IMR-90 (cell line): ENCODE measurements around the gene SPG11. TPM values are rescaled to one million over a fixed set of nuclear protein-coding genes. Genes with fewer than 3 reads are reported as not detected.
A peak's percentile ranks its signal among the peaks of the same experiment; 100 is the strongest.

Source experiments
- ATAC-seq: fragments of 200-7000 bp; cut with Tn5 transposase; 2 replicates; pipeline ENCODE4 v1.9.1; 2020; ENCODE audit warnings: low read depth, mild to moderate bottlenecking, moderate library complexity
- BruUV-seq: library from RNA; stranded (reverse); fragments of 400-500 nt; replicated peaks from 2 replicates; lab custom pipeline; 2021; lab: Mats Ljungman, UMichigan
- CTCF ChIA-PET: fragments of 300-600 bp; formaldehyde crosslinking; extraction: SDS; loops from one replicate; lab custom pipeline; 2021; ENCODE audit warnings: antibody characterized with exemption; lab: Yijun Ruan, JAX
- POLR2A ChIA-PET: fragments of 300-600 bp; sonication (Branson Sonifier 250); formaldehyde crosslinking; loops from one replicate; lab custom pipeline; 2022; ENCODE audit warnings: antibody characterized with exemption; ENCODE audit not compliant: unreplicated experiment; lab: Charles Lee
- DNase-seq: peaks from one replicate; pipeline ENCODE4 v3.0.0; 2013
- H2AFZ ChIP-seq: replicated peaks from 2 replicates; pipeline ENCODE3; 2013; ENCODE audit warnings: low read length, mild to moderate bottlenecking; ENCODE audit not compliant: poor library complexity
- H2AK5ac ChIP-seq: 2 replicates; pipeline ENCODE4 v1.6.1; 2013; ENCODE audit warnings: low read depth, low read length, inconsistent platforms
- H2AK9ac ChIP-seq: replicated peaks from 2 replicates; pipeline ENCODE3; 2013; ENCODE audit warnings: mild to moderate bottlenecking, low read depth, low read length, moderate library complexity; ENCODE audit not compliant: poor library complexity
- H2BK120ac ChIP-seq: 2 replicates; pipeline ENCODE4 v1.6.1; 2013; ENCODE audit warnings: low read depth, low read length, inconsistent platforms
- H2BK15ac ChIP-seq: 3 replicates; pipeline ENCODE4 v1.6.1; 2013; ENCODE audit warnings: low read depth, low read length, inconsistent platforms
- H2BK20ac ChIP-seq: 2 replicates; pipeline ENCODE4 v1.6.1; 2013; ENCODE audit warnings: low read depth, mild to moderate bottlenecking, inconsistent platforms, low read length, moderate library complexity
- H2BK5ac ChIP-seq: 2 replicates; pipeline ENCODE4 v1.6.1; 2013; ENCODE audit warnings: mild to moderate bottlenecking, low read depth, low read length, inconsistent platforms; ENCODE audit not compliant: poor library complexity, severe bottlenecking
- H3K14ac ChIP-seq: replicated peaks from 2 replicates; pipeline ENCODE4 v1.6.1; 2013; ENCODE audit warnings: low read depth, low read length, inconsistent platforms
- H3K18ac ChIP-seq: 2 replicates; pipeline ENCODE4 v1.6.1; 2013; ENCODE audit warnings: low read depth, low read length, control low read depth
- H3K23ac ChIP-seq: 2 replicates; pipeline ENCODE4 v1.6.1; 2013; ENCODE audit warnings: low read depth, low read length, inconsistent platforms
- H3K27ac ChIP-seq: 2 replicates; pipeline ENCODE4 v1.5.1; 2013; ENCODE audit warnings: mild to moderate bottlenecking, control low read depth, low read length; ENCODE audit not compliant: insufficient read depth
- H3K27me3 ChIP-seq: 2 replicates; pipeline ENCODE4 v1.6.1; 2013; ENCODE audit warnings: low read length; ENCODE audit not compliant: control insufficient read depth, insufficient read depth
- H3K36me3 ChIP-seq: 2 replicates; pipeline ENCODE4 v1.6.1; 2013; ENCODE audit warnings: low read length, mixed read lengths; ENCODE audit not compliant: control insufficient read depth, insufficient read depth
- H3K4ac ChIP-seq: 2 replicates; pipeline ENCODE4 v1.6.1; 2013; ENCODE audit warnings: low read depth, low read length, inconsistent platforms
- H3K4me1 ChIP-seq: 2 replicates; pipeline ENCODE4 v1.6.1; 2013; ENCODE audit warnings: low read length, mixed read lengths; ENCODE audit not compliant: control insufficient read depth, insufficient read depth
- H3K4me2 ChIP-seq: 2 replicates; pipeline ENCODE4 v1.6.1; 2013; ENCODE audit warnings: low read depth, mild to moderate bottlenecking, control low read depth, low read length, moderate library complexity
- H3K4me3 ChIP-seq: 2 replicates; pipeline ENCODE4 v1.5.1; 2013; ENCODE audit warnings: low read depth, mild to moderate bottlenecking, control low read depth, low read length, moderate library complexity; ENCODE audit not compliant: insufficient read depth
- H3K56ac ChIP-seq: 2 replicates; pipeline ENCODE4 v1.6.1; 2013; ENCODE audit warnings: low read length, inconsistent platforms; ENCODE audit not compliant: insufficient read depth; ENCODE audit errors: extremely low read depth
- H3K79me1 ChIP-seq, 2 experiments: 2 replicates each; pipeline ENCODE4 v1.6.1; 2013; ENCODE audit warnings: low read length in 2 of 2, inconsistent platforms in 1 of 2, low read depth in 1 of 2
- H3K9ac ChIP-seq: 2 replicates; pipeline ENCODE4 v1.6.1; 2013; ENCODE audit warnings: low read depth, low read length, control low read depth
- H3K9me1 ChIP-seq: 2 replicates; pipeline ENCODE4 v1.6.1; 2013; ENCODE audit warnings: low read length, inconsistent platforms; ENCODE audit not compliant: insufficient read depth
- H3K9me3 ChIP-seq: 2 replicates; pipeline ENCODE4 v1.6.1; 2013; ENCODE audit warnings: low read length; ENCODE audit not compliant: control insufficient read depth, insufficient read depth
- H4K20me1 ChIP-seq: 2 replicates; pipeline ENCODE4 v1.6.1; 2013; ENCODE audit warnings: low read length, inconsistent platforms; ENCODE audit not compliant: insufficient read depth
- H4K5ac ChIP-seq: 2 replicates; pipeline ENCODE4 v1.6.1; 2013; ENCODE audit warnings: mild to moderate bottlenecking, low read depth, low read length, control low read depth
- H4K8ac ChIP-seq, 2 experiments: 2 replicates each; pipeline ENCODE4 v1.6.1; 2013; ENCODE audit warnings: low read depth in 2 of 2, low read length in 2 of 2, control low read depth in 1 of 2, inconsistent platforms in 1 of 2
- H4K91ac ChIP-seq: 2 replicates; pipeline ENCODE4 v1.6.1; 2013; ENCODE audit warnings: low read depth, low read length, inconsistent platforms; ENCODE audit not compliant: insufficient read depth
- BHLHE40 ChIP-seq: fragments of 150-350 bp; IDR thresholded peaks from 2 replicates; pipeline ENCODE4 v1.6.1; 2016; ENCODE audit warnings: mild to moderate bottlenecking, low read depth, low read length
- CEBPB ChIP-seq: IDR thresholded peaks from 2 replicates; pipeline ENCODE4 v1.6.1; 2012; ENCODE audit warnings: low read depth, low read length, improper control_type of control experiment
- CHD1 ChIP-seq: IDR thresholded peaks from 2 replicates; pipeline ENCODE4 v1.6.1; 2012; ENCODE audit warnings: low read depth, low read length, improper control_type of control experiment
- FOS ChIP-seq: fragments of 150-350 bp; IDR thresholded peaks from 2 replicates; pipeline ENCODE4 v1.6.1; 2016; ENCODE audit warnings: low read depth, low read length
- MAZ ChIP-seq: IDR thresholded peaks from 2 replicates; pipeline ENCODE4 v1.6.1; 2012; ENCODE audit warnings: low read depth, mild to moderate bottlenecking, low read length, improper control_type of control experiment, moderate library complexity, borderline replicate concordance
- MXI1 ChIP-seq: IDR thresholded peaks from 2 replicates; pipeline ENCODE4 v1.6.1; 2012; ENCODE audit warnings: low read depth, mild to moderate bottlenecking, low read length, moderate library complexity, borderline replicate concordance
- NFE2L2 ChIP-seq: fragments of 150-350 bp; IDR thresholded peaks from 2 replicates; pipeline ENCODE4 v1.6.1; 2016; ENCODE audit warnings: low read depth, mild to moderate bottlenecking, low read length
- RAD21 ChIP-seq: IDR thresholded peaks from 2 replicates; pipeline ENCODE4 v1.6.1; 2012; ENCODE audit warnings: low read length, improper control_type of control experiment
- RCOR1 ChIP-seq: IDR thresholded peaks from 2 replicates; pipeline ENCODE4 v1.6.1; 2012; ENCODE audit warnings: mild to moderate bottlenecking, low read length, improper control_type of control experiment; ENCODE audit not compliant: insufficient replicate concordance
- RFX5 ChIP-seq: IDR thresholded peaks from 2 replicates; pipeline ENCODE4 v1.8.0; 2012; ENCODE audit warnings: low read depth, mild to moderate bottlenecking, low read length, moderate library complexity
- SMC3 ChIP-seq: fragments of 150-350 bp; IDR thresholded peaks from 2 replicates; pipeline ENCODE4 v1.6.1; 2016; ENCODE audit warnings: low read depth, mild to moderate bottlenecking, antibody characterized with exemption, low read length, moderate library complexity
- WGBS, 2 experiments: methylation state at CpG; one replicate each; pipeline versions ENCODE4 v1.1.5 to v1.1.7; 2013; ENCODE audit warnings: missing lambda C conversion rate in 2 of 2; ENCODE audit not compliant: insufficient read length in 1 of 2; ENCODE audit errors: extremely low coverage in 2 of 2; 5-methylcytosine and 5-hydroxymethylcytosine counted together
- dilution Hi-C: fragments of 300-500 bp; cut with HindIII; formaldehyde crosslinking; loops from one replicate; pipeline ENCODE4 v1.14.3; 2018; ENCODE audit warnings: low sequenced_read_pairs; ENCODE audit not compliant: unreplicated experiment
- in situ Hi-C: fragments of 300-500 bp; cut with MboI; formaldehyde crosslinking; loops from 3 replicates; pipeline ENCODE4 v1.14.3; 2019; ENCODE audit warnings: low sequenced_read_pairs, inconsistent platforms, mixed read lengths
- intact Hi-C: fragments of 100-400 bp; cut with micrococcal nuclease; formaldehyde crosslinking; loops from 2 replicates; pipeline ENCODE4 v1.10.0; 2022
- polyA plus RNA-seq, 3 experiments: library from polyadenylated mRNA; depleted of rRNA; stranded (reverse); fragments of >200 nt; gene quantifications; 2 replicates each; pipeline ENCODE4 v1.2.3, GENCODE V29; 2012; ENCODE audit warnings: low replicate concordance in 1 of 3
- total RNA-seq: library from RNA; depleted of rRNA; stranded (reverse); fragments of >200 nt; gene quantifications from 2 replicates; pipeline ENCODE4 v1.2.3, GENCODE V29; 2012
- TF ChIP-seq, protein P1 (sequence below): fragments of 150-350 bp; IDR thresholded peaks from 2 replicates; pipeline ENCODE4 v1.6.1; 2016; ENCODE audit warnings: low read depth, mild to moderate bottlenecking, low read length, moderate library complexity, borderline replicate concordance
- TF ChIP-seq, protein P2 (sequence below): conservative IDR thresholded peaks from 2 replicates; pipeline ENCODE4 v1.5.1; 2012; ENCODE audit warnings: mild to moderate bottlenecking, low read depth, low read length, improper control_type of control experiment
- TF ChIP-seq, protein P3 (sequence below): fragments of 150-350 bp; IDR thresholded peaks from 2 replicates; pipeline ENCODE4 v1.6.1; 2017; ENCODE audit warnings: mild to moderate bottlenecking, antibody characterized with exemption, low read length, low read depth

Gene SPG11
- total and polyA plus RNA-seq, 2 of the 4 experiments (the other 2 are of a cell fraction), result 30.8 to 32.6 TPM

DNA sequence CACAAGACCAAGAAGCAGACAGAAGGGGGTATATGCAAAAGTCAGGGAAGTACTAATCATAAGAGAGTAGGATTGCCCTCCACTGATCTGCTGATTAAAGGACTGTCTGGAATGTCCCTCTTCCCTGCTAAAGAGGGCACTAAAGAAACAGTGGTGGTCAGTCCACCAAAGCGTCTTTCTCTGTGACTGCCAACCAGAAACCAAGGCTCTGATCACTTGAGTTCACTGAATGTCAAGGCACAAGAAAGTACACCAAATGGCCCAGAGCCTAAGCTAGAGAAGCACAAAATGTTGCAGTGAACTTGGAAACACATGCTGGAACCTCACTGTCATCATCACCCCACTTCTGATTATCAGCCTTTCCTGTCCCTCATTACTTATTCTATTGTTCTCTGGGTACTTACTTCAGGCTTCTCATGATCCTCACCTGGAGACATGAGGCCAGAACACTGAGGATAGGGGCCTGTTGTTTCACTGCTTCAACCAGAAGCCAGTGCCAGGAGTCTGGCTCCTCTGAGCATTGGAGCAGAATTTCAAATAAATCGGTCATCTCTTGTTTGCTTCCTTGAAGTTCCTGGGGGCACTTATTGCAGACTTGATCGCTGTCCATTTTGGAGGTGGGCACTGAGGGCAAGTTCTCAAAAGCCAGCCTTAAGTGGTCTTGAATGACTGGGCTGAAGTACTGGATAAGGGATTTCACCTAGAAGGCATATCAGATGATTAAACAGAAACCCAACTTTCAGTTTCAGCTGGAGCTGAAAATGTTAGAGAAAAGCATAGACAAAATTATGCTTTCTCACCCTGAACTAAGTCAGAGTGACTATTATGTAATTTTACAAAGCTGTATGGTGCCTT lies 67.6 kb downstream of the SPG11 start:
- no peak overlapping the region for H2BK15ac ChIP-seq
- no peaks in the 10 kb centered on the region for H4K20me1 ChIP-seq
- in situ Hi-C loops (no loop called here), dilution Hi-C loops (no loop called here), intact Hi-C loops (no loop called here)
- TF ChIP-seq RCOR1, result no peak
- TF ChIP-seq, protein P1, sequence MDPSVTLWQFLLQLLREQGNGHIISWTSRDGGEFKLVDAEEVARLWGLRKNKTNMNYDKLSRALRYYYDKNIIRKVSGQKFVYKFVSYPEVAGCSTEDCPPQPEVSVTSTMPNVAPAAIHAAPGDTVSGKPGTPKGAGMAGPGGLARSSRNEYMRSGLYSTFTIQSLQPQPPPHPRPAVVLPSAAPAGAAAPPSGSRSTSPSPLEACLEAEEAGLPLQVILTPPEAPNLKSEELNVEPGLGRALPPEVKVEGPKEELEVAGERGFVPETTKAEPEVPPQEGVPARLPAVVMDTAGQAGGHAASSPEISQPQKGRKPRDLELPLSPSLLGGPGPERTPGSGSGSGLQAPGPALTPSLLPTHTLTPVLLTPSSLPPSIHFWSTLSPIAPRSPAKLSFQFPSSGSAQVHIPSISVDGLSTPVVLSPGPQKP, result no peak
- no peak for TF ChIP-seq FOS
- TF ChIP-seq CHD1, result no peak
- TF ChIP-seq NFE2L2, result no peak
- no peak for TF ChIP-seq MAZ
- TF ChIP-seq SMC3, result no peak
- TF ChIP-seq MXI1, result no peak
- TF ChIP-seq, protein P2, sequence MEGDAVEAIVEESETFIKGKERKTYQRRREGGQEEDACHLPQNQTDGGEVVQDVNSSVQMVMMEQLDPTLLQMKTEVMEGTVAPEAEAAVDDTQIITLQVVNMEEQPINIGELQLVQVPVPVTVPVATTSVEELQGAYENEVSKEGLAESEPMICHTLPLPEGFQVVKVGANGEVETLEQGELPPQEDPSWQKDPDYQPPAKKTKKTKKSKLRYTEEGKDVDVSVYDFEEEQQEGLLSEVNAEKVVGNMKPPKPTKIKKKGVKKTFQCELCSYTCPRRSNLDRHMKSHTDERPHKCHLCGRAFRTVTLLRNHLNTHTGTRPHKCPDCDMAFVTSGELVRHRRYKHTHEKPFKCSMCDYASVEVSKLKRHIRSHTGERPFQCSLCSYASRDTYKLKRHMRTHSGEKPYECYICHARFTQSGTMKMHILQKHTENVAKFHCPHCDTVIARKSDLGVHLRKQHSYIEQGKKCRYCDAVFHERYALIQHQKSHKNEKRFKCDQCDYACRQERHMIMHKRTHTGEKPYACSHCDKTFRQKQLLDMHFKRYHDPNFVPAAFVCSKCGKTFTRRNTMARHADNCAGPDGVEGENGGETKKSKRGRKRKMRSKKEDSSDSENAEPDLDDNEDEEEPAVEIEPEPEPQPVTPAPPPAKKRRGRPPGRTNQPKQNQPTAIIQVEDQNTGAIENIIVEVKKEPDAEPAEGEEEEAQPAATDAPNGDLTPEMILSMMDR, result no peak
- TF ChIP-seq CEBPB, result no peak
- TF ChIP-seq, protein P3, sequence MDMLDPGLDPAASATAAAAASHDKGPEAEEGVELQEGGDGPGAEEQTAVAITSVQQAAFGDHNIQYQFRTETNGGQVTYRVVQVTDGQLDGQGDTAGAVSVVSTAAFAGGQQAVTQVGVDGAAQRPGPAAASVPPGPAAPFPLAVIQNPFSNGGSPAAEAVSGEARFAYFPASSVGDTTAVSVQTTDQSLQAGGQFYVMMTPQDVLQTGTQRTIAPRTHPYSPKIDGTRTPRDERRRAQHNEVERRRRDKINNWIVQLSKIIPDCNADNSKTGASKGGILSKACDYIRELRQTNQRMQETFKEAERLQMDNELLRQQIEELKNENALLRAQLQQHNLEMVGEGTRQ, result no peak
- TF ChIP-seq RFX5, result no peak
- no peak for TF ChIP-seq RAD21
- TF ChIP-seq BHLHE40, result no peak
- H3K23ac ChIP-seq, result peak overlapping the region; percentile 40; the same call in 1 of the 2 replicates
- H4K91ac ChIP-seq, result no peak overlapping the region
- H2AK9ac ChIP-seq, result no peak overlapping the region
- H2BK120ac ChIP-seq, result no peak overlapping the region
- peaks cover 34% of the 10 kb centered on the region for H3K36me3 ChIP-seq
- ChIA-PET POLR2A (no interaction called here), CTCF (interaction anchor here (0.6 kb wide), 2 partner anchors 10 to 16 kb away, joined by 3 read pairs; no protein-coding TSS in a partner anchor)
- H3K27ac ChIP-seq, result no peak overlapping the region
- no peak overlapping the region for H2BK5ac ChIP-seq
- H3K79me1 ChIP-seq, result no peaks in the 10 kb centered on the region
- no peak overlapping the region for H2AK5ac ChIP-seq
- H3K9me1 ChIP-seq, result peaks cover 12% of the 10 kb centered on the region
- H3K4me2 ChIP-seq, result no peak overlapping the region
- no peaks in the 10 kb centered on the region for H3K9me3 ChIP-seq
- peak; percentile 35; the same call in 1 of the 2 replicates for ATAC-seq
- H2AFZ ChIP-seq, result no peak overlapping the region
- H2BK20ac ChIP-seq, result no peak overlapping the region
- no peak for DNase-seq
- no TSS peak for BruUV-seq
- H3K9ac ChIP-seq, result no peak overlapping the region
- H3K4me1 ChIP-seq, result peaks cover 8% of the 10 kb centered on the region
- no peak overlapping the region; the same call in 1 of the 2 replicates for H3K4ac ChIP-seq
- H3K14ac ChIP-seq, result peak overlapping the region; percentile 13; the same call in 1 of the 2 replicates
- no peak overlapping the region for H3K18ac ChIP-seq
- H4K8ac ChIP-seq, result no peak overlapping the region
- no CpG with 5 or more reads among the region's 3 CpGs for WGBS, 2 experiments
- H4K5ac ChIP-seq, result no peak overlapping the region
- H3K56ac ChIP-seq, result no peak overlapping the region
- H3K4me3 ChIP-seq, result no peak overlapping the region
- no peaks in the 10 kb centered on the region for H3K27me3 ChIP-seq
